Trophoblast cell (in vitro differentiated cells and primary cell): ENCODE measurements around the gene MPND.

Source experiments
- DNase-seq, 2 donors: peaks; one replicate each; pipeline ENCODE4 v3.0.0-alpha.2; 2016
- H2AFZ ChIP-seq: 2 replicates; pipeline ENCODE4 v1.6.1; 2013; ENCODE audit warnings: low read length, moderate library complexity, mild to moderate bottlenecking; ENCODE audit not compliant: insufficient read depth, poor library complexity
- H2AK5ac ChIP-seq: 2 replicates; pipeline ENCODE4 v1.6.1; 2013; ENCODE audit warnings: mild to moderate bottlenecking, low read length
- H2BK120ac ChIP-seq: 2 replicates; pipeline ENCODE4 v1.6.1; 2013; ENCODE audit warnings: low read length, mild to moderate bottlenecking, moderate library complexity; ENCODE audit not compliant: insufficient read depth, poor library complexity
- H2BK12ac ChIP-seq: 2 replicates; pipeline ENCODE4 v1.6.1; 2013; ENCODE audit warnings: mild to moderate bottlenecking, low read length, moderate library complexity
- H2BK5ac ChIP-seq: 2 replicates; pipeline ENCODE4 v1.6.1; 2013; ENCODE audit warnings: low read length, low read depth, moderate library complexity, mild to moderate bottlenecking; ENCODE audit not compliant: poor library complexity
- H3K14ac ChIP-seq: 2 replicates; pipeline ENCODE4 v1.6.1; 2013; ENCODE audit warnings: mild to moderate bottlenecking, low read length
- H3K18ac ChIP-seq: 2 replicates; pipeline ENCODE4 v1.6.1; 2013; ENCODE audit warnings: mild to moderate bottlenecking, low read length
- H3K23ac ChIP-seq: 2 replicates; pipeline ENCODE4 v1.6.1; 2013; ENCODE audit warnings: low read length
- H3K27ac ChIP-seq: 2 replicates; pipeline ENCODE4 v1.5.1; 2013; ENCODE audit warnings: low read depth, mild to moderate bottlenecking, inconsistent platforms, low read length, moderate library complexity
- H3K27me3 ChIP-seq: 2 replicates; pipeline ENCODE4 v1.6.1; 2013; ENCODE audit warnings: inconsistent platforms, mild to moderate bottlenecking, low read length, moderate library complexity; ENCODE audit not compliant: insufficient read depth
- H3K36me3 ChIP-seq, 2 experiments: 1 replicate in 1 of 2; 2 replicates in 1 of 2; pipeline ENCODE4 v1.6.1; 2013; ENCODE audit warnings: low read length in 2 of 2, mild to moderate bottlenecking in 2 of 2, moderate library complexity in 1 of 2; ENCODE audit not compliant: insufficient read depth in 2 of 2, control insufficient read depth in 1 of 2
- H3K4ac ChIP-seq: 2 replicates; pipeline ENCODE4 v1.6.1; 2013; ENCODE audit warnings: low read depth, mild to moderate bottlenecking, low read length, moderate library complexity
- H3K4me1 ChIP-seq, 2 experiments: 1 replicate in 1 of 2; 2 replicates in 1 of 2; pipeline ENCODE4 v1.6.1; 2013; ENCODE audit warnings: low read length in 2 of 2, mild to moderate bottlenecking in 2 of 2, moderate library complexity in 1 of 2; ENCODE audit not compliant: insufficient read depth in 2 of 2, control insufficient read depth in 1 of 2
- H3K4me2 ChIP-seq: 2 replicates; pipeline ENCODE4 v1.6.1; 2013; ENCODE audit warnings: inconsistent platforms, mild to moderate bottlenecking, low read length, moderate library complexity
- H3K4me3 ChIP-seq: 2 replicates; pipeline ENCODE4 v1.5.1; 2013; ENCODE audit warnings: mild to moderate bottlenecking, low read depth, low read length, inconsistent platforms
- H3K79me1 ChIP-seq: one replicate; pipeline ENCODE4 v1.6.1; 2013; ENCODE audit warnings: low read length
- H3K79me2 ChIP-seq: 2 replicates; pipeline ENCODE4 v1.6.1; 2013; ENCODE audit warnings: low read length, mild to moderate bottlenecking; ENCODE audit not compliant: control insufficient read depth, insufficient read depth, poor library complexity
- H3K9ac ChIP-seq: 2 replicates; pipeline ENCODE4 v1.6.1; 2013; ENCODE audit warnings: mild to moderate bottlenecking, low read length
- H3K9me3 ChIP-seq: 2 replicates; pipeline ENCODE4 v1.6.1; 2013; ENCODE audit warnings: low read depth, mild to moderate bottlenecking, control low read depth, inconsistent platforms, low read length; ENCODE audit not compliant: insufficient read depth
- H4K12ac ChIP-seq: 2 replicates; pipeline ENCODE4 v1.6.1; 2013; ENCODE audit warnings: low read depth, mild to moderate bottlenecking, low read length, moderate library complexity
- H4K8ac ChIP-seq: 2 replicates; pipeline ENCODE4 v1.6.1; 2013; ENCODE audit warnings: low read depth, mild to moderate bottlenecking, low read length, moderate library complexity
- H4K91ac ChIP-seq: one replicate; pipeline ENCODE4 v1.6.1; 2013; ENCODE audit warnings: low read depth, mild to moderate bottlenecking, low read length, moderate library complexity
- WGBS: extraction: QIAGEN DNeasy Blood & Tissue Kit; methylation state at CpG from one replicate; pipeline ENCODE4 v1.1.7; 2013; ENCODE audit warnings: missing lambda C conversion rate; ENCODE audit not compliant: insufficient read length, insufficient coverage; ENCODE audit errors: extremely low coverage; 5-methylcytosine and 5-hydroxymethylcytosine counted together

The MPND gene

GRCh38 chr19:4357921-4358326 is 14.6 kb downstream of the MPND start:
- H3K27me3 ChIP-seq: no peaks in the 10 kb centered on the region
- H3K4me2 ChIP-seq: no peak overlapping the region
- no peak overlapping the region for H3K18ac ChIP-seq
- WGBS: no CpG with 5 or more reads among the region's 16 CpGs
- H2AFZ ChIP-seq: no peak overlapping the region
- DNase-seq: no peak
- H4K12ac ChIP-seq: no peak overlapping the region
- H3K4me1 ChIP-seq: peaks cover 0 to 3% of the 10 kb centered on the region in 2 experiments
- no peak overlapping the region for H3K27ac ChIP-seq
- peaks cover under 1% of the 10 kb centered on the region for H3K9me3 ChIP-seq
- H3K9ac ChIP-seq: no peak overlapping the region
- H2BK12ac ChIP-seq: no peak overlapping the region
- H3K23ac ChIP-seq: no peak overlapping the region
- no peak overlapping the region for H3K4me3 ChIP-seq
- H4K8ac ChIP-seq: no peak overlapping the region
- no peaks in the 10 kb centered on the region for H3K79me1 ChIP-seq
- no peak overlapping the region for H2AK5ac ChIP-seq
- peaks cover 70 to 71% of the 10 kb centered on the region in 2 experiments for H3K36me3 ChIP-seq
- H2BK5ac ChIP-seq: no peak overlapping the region
- no peaks in the 10 kb centered on the region for H3K79me2 ChIP-seq
- no peak overlapping the region for H2BK120ac ChIP-seq
- H4K91ac ChIP-seq: no peak overlapping the region
- no peak overlapping the region for H3K4ac ChIP-seq
- no peak overlapping the region for H3K14ac ChIP-seq

GRCh38 chr19:4358709-4359626 is 15.6 kb downstream of the MPND start:
- H3K4me1 ChIP-seq: peaks cover 0 to 3% of the 10 kb centered on the region in 2 experiments
- no peaks in the 10 kb centered on the region for H3K79me1 ChIP-seq
- H2BK12ac ChIP-seq: no peak overlapping the region
- WGBS: no CpG with 5 or more reads among the region's 25 CpGs
- H2AK5ac ChIP-seq: no peak overlapping the region
- H3K27ac ChIP-seq: no peak overlapping the region
- no peak overlapping the region for H3K4me3 ChIP-seq
- no peak overlapping the region for H2AFZ ChIP-seq
- H2BK5ac ChIP-seq: no peak overlapping the region
- no peaks in the 10 kb centered on the region for H3K79me2 ChIP-seq
- H3K27me3 ChIP-seq: no peaks in the 10 kb centered on the region
- H4K91ac ChIP-seq: no peak overlapping the region
- no peaks in the 10 kb centered on the region for H3K9me3 ChIP-seq
- no peak overlapping the region for H3K14ac ChIP-seq
- no peak overlapping the region for H3K18ac ChIP-seq
- H3K23ac ChIP-seq: no peak overlapping the region
- H3K4me2 ChIP-seq: no peak overlapping the region
- H3K36me3 ChIP-seq: peaks cover 74 to 76% of the 10 kb centered on the region in 2 experiments
- no peak overlapping the region for H4K8ac ChIP-seq
- no peak overlapping the region for H3K4ac ChIP-seq
- no peak for DNase-seq
- no peak overlapping the region for H2BK120ac ChIP-seq
- H4K12ac ChIP-seq: no peak overlapping the region
- no peak overlapping the region for H3K9ac ChIP-seq

GRCh38 chr19:4359627-4360000 is 16.3 kb downstream of the MPND start:
- Histone ChIP-seq H3K27ac (no peak overlapping the region), H3K9ac (no peak overlapping the region), H3K79me1 (no peaks in the 10 kb centered on the region), H2BK5ac (no peak overlapping the region), H3K23ac (no peak overlapping the region), H4K12ac (no peak overlapping the region), H2AK5ac (no peak overlapping the region), H2AFZ (no peak overlapping the region), H2BK12ac (no peak overlapping the region), H2BK120ac (no peak overlapping the region), H3K14ac (no peak overlapping the region), H3K18ac (no peak overlapping the region), H3K4ac (no peak overlapping the region), H3K4me2 (no peak overlapping the region), H4K8ac (no peak overlapping the region), H3K4me3 (no peak overlapping the region), H3K36me3 (peaks cover 72 to 75% of the 10 kb centered on the region in 2 experiments), H3K4me1 (peaks cover 0 to 3% of the 10 kb centered on the region in 2 experiments), H3K27me3 (no peaks in the 10 kb centered on the region), H3K79me2 (no peaks in the 10 kb centered on the region), H3K9me3 (no peaks in the 10 kb centered on the region), H4K91ac (no peak overlapping the region)
- no CpG with 5 or more reads among the region's 13 CpGs for WGBS
- DNase-seq: no peak

- Histone ChIP-seq H3K4me1 (peaks cover 0 to 3% of the 10 kb centered on the region in 2 experiments), H4K12ac (no peak overlapping the region), H2AK5ac (no peak overlapping the region), H4K91ac (no peak overlapping the region), H3K4ac (no peak overlapping the region), H3K9me3 (no peaks in the 10 kb centered on the region), H2BK12ac (no peak overlapping the region), H3K14ac (no peak overlapping the region), H3K27ac (no peak overlapping the region), H3K4me3 (no peak overlapping the region), H3K79me2 (no peaks in the 10 kb centered on the region), H4K8ac (no peak overlapping the region), H3K36me3 (peaks cover 70 to 74% of the 10 kb centered on the region in 2 experiments), H3K27me3 (no peaks in the 10 kb centered on the region), H3K23ac (no peak overlapping the region), H3K79me1 (no peaks in the 10 kb centered on the region), H2BK120ac (no peak overlapping the region), H3K18ac (no peak overlapping the region), H3K4me2 (no peak overlapping the region), H2BK5ac (no peak overlapping the region), H3K9ac (no peak overlapping the region), H2AFZ (no peak overlapping the region)
- WGBS: no CpG with 5 or more reads among the region's 9 CpGs
- DNase-seq: no peak
Observed at GRCh38 chr19:4360081-4360569, 16.8 kb downstream of the MPND start.
